HEK293 (cell line): ENCODE data around the gene CT45A1.

ENCODE experiments used
- TCF7L2 ChIP-seq: IDR thresholded peaks from 2 replicates; pipeline ENCODE4 v1.6.1; 2011; ENCODE audit warnings: low read depth, mild to moderate bottlenecking, inconsistent platforms, low read length, moderate library complexity, borderline replicate concordance
- ZBTB26 ChIP-seq: fragments of 450-650 bp; formaldehyde crosslinking; optimal IDR thresholded peaks from 2 replicates; pipeline ENCODE3; 2016; ENCODE audit warnings: missing biosample characterization, mild to moderate bottlenecking, missing genetic modification characterization
- ZBTB44 ChIP-seq: fragments of 450-650 bp; IDR thresholded peaks from 2 replicates; pipeline ENCODE4 v1.5.1; 2018; ENCODE audit warnings: missing biosample characterization, mild to moderate bottlenecking, missing genetic modification characterization
- ZNF23 ChIP-seq: fragments of 450-650 bp; formaldehyde crosslinking; IDR thresholded peaks from 2 replicates; pipeline ENCODE4 v1.5.1; 2016; ENCODE audit warnings: missing biosample characterization, missing genetic modification characterization, borderline replicate concordance
- ZNF274 ChIP-seq, 2 experiments: fragments of 200-500 bp in 1 of 2; fragments of 450-650 bp in 1 of 2; sonication (Bioruptor generic) in 1 of 2; formaldehyde crosslinking in 1 of 2; IDR thresholded peaks; 2 replicates each; pipeline versions ENCODE4 v1.5.1 to v1.6.1; 2014 to 2016; ENCODE audit warnings: borderline replicate concordance in 1 of 2, inconsistent platforms in 1 of 2, low read length in 1 of 2, missing biosample characterization in 1 of 2, missing genetic modification characterization in 1 of 2
- ZNF302 ChIP-seq: fragments of 450-650 bp; formaldehyde crosslinking; IDR thresholded peaks from 2 replicates; pipeline ENCODE4 v1.5.1; 2016; ENCODE audit warnings: missing biosample characterization, missing genetic modification characterization, low read depth
- ZNF433 ChIP-seq: fragments of 450-650 bp; formaldehyde crosslinking; IDR thresholded peaks from 2 replicates; pipeline ENCODE4 v1.5.1; 2016; ENCODE audit warnings: missing biosample characterization, missing genetic modification characterization, low read depth
- ZNF518A ChIP-seq: fragments of 450-650 bp; formaldehyde crosslinking; conservative IDR thresholded peaks from 2 replicates; pipeline ENCODE4 v1.5.1; 2016; ENCODE audit warnings: low read depth, missing biosample characterization, missing genetic modification characterization
- ZNF670 ChIP-seq: fragments of 450-650 bp; formaldehyde crosslinking; IDR thresholded peaks from 2 replicates; pipeline ENCODE4 v1.5.1; 2016; ENCODE audit warnings: missing biosample characterization, missing genetic modification characterization, low read depth
- TF ChIP-seq, protein P1 (sequence below): fragments of 450-650 bp; formaldehyde crosslinking; IDR thresholded peaks from 2 replicates; pipeline ENCODE4 v1.5.1; 2016; ENCODE audit warnings: missing biosample characterization, missing genetic modification characterization
- TF ChIP-seq, protein P2 (sequence below): fragments of 450-650 bp; formaldehyde crosslinking; IDR thresholded peaks from 2 replicates; pipeline ENCODE4 v1.5.1; 2016; ENCODE audit warnings: missing biosample characterization, missing genetic modification characterization

DNA sequence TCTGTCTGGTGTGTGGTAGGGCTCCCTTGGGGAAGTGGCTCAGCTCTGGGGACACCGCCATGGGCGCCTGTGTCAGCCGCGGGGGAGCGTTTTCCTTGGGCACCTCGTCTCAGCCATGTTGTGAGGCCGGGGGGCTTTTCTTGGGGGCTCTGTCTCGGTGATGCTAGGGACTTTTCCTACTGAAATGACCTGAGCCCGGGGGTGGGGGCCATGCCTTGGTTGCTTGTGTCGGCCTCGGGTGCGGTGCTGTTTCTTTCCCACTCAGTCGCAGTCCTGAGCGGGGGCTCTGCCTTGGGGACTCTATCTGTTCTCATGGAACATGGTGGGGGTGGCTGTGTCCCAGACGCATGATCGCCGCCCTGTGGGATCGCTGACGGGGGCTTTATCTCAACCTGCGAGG lies 356 bp downstream of the CT45A1 start:
- TF ChIP-seq TCF7L2, result no peak
- no peak for TF ChIP-seq ZNF433
- no peak for TF ChIP-seq ZBTB26 (tag by site-specific recombination)
- TF ChIP-seq, protein P1, sequence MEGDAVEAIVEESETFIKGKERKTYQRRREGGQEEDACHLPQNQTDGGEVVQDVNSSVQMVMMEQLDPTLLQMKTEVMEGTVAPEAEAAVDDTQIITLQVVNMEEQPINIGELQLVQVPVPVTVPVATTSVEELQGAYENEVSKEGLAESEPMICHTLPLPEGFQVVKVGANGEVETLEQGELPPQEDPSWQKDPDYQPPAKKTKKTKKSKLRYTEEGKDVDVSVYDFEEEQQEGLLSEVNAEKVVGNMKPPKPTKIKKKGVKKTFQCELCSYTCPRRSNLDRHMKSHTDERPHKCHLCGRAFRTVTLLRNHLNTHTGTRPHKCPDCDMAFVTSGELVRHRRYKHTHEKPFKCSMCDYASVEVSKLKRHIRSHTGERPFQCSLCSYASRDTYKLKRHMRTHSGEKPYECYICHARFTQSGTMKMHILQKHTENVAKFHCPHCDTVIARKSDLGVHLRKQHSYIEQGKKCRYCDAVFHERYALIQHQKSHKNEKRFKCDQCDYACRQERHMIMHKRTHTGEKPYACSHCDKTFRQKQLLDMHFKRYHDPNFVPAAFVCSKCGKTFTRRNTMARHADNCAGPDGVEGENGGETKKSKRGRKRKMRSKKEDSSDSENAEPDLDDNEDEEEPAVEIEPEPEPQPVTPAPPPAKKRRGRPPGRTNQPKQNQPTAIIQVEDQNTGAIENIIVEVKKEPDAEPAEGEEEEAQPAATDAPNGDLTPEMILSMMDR (tag by site-specific recombination), result no peak
- no peak for TF ChIP-seq ZNF518A (tag by site-specific recombination)
- no peak for TF ChIP-seq ZNF274 (IDR thresholded peaks at IDR 0.05; ENCODE audit: low read length)
- TF ChIP-seq ZNF274 (tag by site-specific recombination; IDR thresholded peaks at IDR 0.05; ENCODE audit: borderline replicate concordance), result no peak
- TF ChIP-seq ZBTB44 (tag by site-specific recombination), result no peak
- no peak for TF ChIP-seq ZNF670 (tag by site-specific recombination)
- no peak for TF ChIP-seq ZNF302 (tag by site-specific recombination)
- TF ChIP-seq, protein P2, sequence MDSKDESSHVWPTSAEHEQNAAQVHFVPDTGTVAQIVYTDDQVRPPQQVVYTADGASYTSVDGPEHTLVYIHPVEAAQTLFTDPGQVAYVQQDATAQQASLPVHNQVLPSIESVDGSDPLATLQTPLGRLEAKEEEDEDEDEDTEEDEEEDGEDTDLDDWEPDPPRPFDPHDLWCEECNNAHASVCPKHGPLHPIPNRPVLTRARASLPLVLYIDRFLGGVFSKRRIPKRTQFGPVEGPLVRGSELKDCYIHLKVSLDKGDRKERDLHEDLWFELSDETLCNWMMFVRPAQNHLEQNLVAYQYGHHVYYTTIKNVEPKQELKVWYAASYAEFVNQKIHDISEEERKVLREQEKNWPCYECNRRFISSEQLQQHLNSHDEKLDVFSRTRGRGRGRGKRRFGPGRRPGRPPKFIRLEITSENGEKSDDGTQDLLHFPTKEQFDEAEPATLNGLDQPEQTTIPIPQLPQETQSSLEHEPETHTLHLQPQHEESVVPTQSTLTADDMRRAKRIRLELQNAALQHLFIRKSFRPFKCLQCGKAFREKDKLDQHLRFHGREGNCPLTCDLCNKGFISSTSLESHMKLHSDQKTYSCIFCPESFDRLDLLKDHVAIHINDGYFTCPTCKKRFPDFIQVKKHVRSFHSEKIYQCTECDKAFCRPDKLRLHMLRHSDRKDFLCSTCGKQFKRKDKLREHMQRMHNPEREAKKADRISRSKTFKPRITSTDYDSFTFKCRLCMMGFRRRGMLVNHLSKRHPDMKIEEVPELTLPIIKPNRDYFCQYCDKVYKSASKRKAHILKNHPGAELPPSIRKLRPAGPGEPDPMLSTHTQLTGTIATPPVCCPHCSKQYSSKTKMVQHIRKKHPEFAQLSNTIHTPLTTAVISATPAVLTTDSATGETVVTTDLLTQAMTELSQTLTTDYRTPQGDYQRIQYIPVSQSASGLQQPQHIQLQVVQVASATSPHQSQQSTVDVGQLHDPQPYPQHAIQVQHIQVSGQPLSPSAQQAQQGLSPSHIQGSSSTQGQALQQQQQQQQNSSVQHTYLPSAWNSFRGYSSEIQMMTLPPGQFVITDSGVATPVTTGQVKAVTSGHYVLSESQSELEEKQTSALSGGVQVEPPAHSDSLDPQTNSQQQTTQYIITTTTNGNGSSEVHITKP, result no peak
- no peak for TF ChIP-seq ZNF23 (tag by site-specific recombination)
